Osteocyte (in vitro differentiated cells): Measurements from ENCODE around the gene UIMC1. TPM values are rescaled to one million over a fixed set of nuclear protein-coding genes. Genes with fewer than 3 reads are reported as not detected.
"Not testable (repeated sequence)": the region's sequence is repeated elsewhere in the genome, so short reads cannot be mapped to it uniquely, and the experiment has no call there.

Experiments used
- DNase-seq: peaks from one replicate; pipeline ENCODE4 v3.0.0; 2021; ENCODE audit warnings: mixed read lengths; ENCODE audit not compliant: unreplicated experiment; ENCODE audit errors: extremely low spot score
- H3K27ac Mint-ChIP-seq: one replicate; pipeline ENCODE4 v1.8.0; 2021; ENCODE audit warnings: mild to moderate bottlenecking, mixed read lengths; ENCODE audit not compliant: unreplicated experiment
- H3K27me3 Mint-ChIP-seq: one replicate; pipeline ENCODE4 v1.8.0; 2021; ENCODE audit warnings: mixed read lengths; ENCODE audit not compliant: unreplicated experiment
- H3K36me3 Mint-ChIP-seq: one replicate; pipeline ENCODE4 v1.8.0; 2021; ENCODE audit warnings: mixed read lengths; ENCODE audit not compliant: unreplicated experiment
- H3K4me1 Mint-ChIP-seq: one replicate; pipeline ENCODE4 v1.8.0; 2021; ENCODE audit warnings: mixed read lengths; ENCODE audit not compliant: unreplicated experiment
- H3K4me3 Mint-ChIP-seq: one replicate; pipeline ENCODE4 v1.8.0; 2021; ENCODE audit warnings: mild to moderate bottlenecking, moderate library complexity, mixed read lengths; ENCODE audit not compliant: unreplicated experiment
- H3K9me3 Mint-ChIP-seq: one replicate; pipeline ENCODE4 v1.8.0; 2021; ENCODE audit warnings: mixed read lengths; ENCODE audit not compliant: unreplicated experiment
- total RNA-seq: library from RNA; stranded (reverse); gene quantifications from 2 replicates; pipeline ENCODE4 v1.2.1, GENCODE V29; 2021
- TF ChIP-seq, protein P1 (sequence below): fragments of 200-600 bp; sonication (generic); IDR thresholded peaks from 2 replicates; pipeline ENCODE4 v1.5.0; 2021; ENCODE audit warnings: antibody characterized with exemption, mild to moderate bottlenecking, moderate library complexity

UIMC1 gene
- total RNA-seq, 1 donor from 2014 or later, result 32.9 TPM

DNA sequence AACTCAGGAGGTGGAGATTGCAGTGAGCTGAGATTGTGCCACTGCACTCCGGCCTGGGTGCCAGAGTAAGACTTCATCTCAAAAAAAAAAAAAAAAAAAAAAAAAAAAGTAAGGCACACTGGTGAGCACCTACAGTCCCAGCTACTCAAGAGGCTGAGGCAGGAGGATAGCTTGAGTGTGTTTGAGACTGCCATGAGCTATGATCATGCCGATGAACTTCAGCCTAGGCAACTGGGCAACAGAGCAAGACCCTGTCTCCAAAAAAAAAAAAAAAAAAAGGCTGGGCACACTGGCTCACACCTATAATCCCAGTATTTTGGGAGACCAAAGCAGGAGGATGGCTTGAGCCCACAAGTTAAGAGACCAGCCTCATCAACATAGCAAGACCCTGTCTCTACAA is 20.3 kb downstream of the UIMC1 start:
- no peak overlapping the region for H3K27ac Mint-ChIP-seq
- H3K4me3 Mint-ChIP-seq, result no peak overlapping the region
- TF ChIP-seq, protein P1, sequence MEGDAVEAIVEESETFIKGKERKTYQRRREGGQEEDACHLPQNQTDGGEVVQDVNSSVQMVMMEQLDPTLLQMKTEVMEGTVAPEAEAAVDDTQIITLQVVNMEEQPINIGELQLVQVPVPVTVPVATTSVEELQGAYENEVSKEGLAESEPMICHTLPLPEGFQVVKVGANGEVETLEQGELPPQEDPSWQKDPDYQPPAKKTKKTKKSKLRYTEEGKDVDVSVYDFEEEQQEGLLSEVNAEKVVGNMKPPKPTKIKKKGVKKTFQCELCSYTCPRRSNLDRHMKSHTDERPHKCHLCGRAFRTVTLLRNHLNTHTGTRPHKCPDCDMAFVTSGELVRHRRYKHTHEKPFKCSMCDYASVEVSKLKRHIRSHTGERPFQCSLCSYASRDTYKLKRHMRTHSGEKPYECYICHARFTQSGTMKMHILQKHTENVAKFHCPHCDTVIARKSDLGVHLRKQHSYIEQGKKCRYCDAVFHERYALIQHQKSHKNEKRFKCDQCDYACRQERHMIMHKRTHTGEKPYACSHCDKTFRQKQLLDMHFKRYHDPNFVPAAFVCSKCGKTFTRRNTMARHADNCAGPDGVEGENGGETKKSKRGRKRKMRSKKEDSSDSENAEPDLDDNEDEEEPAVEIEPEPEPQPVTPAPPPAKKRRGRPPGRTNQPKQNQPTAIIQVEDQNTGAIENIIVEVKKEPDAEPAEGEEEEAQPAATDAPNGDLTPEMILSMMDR, result no peak
- H3K4me1 Mint-ChIP-seq, result no peaks in the 10 kb centered on the region
- H3K36me3 Mint-ChIP-seq, result peaks cover 5% of the 10 kb centered on the region
- no peak for DNase-seq
- no peaks in the 10 kb centered on the region for H3K9me3 Mint-ChIP-seq
- H3K27me3 Mint-ChIP-seq, result no peaks in the 10 kb centered on the region

DNA sequence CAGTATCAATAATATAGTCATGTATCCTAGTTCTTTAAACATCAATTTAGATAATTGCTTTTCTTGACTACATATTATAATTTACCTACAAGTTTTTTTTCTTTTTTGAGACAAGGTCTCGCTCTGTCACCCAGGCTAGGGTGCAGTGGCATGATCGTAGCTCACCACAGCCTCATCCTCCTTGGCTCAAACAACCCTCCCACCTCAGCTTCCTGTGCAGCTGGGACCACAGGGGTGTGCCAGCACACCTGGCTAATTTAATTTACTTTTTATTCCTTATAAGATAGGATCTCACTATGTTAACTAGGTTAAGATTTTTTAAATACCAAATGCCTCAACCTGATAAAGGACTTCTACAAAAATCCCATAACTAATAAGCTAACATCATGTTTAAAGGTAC is 21.1 kb downstream of the UIMC1 start:
- no peak overlapping the region for H3K27ac Mint-ChIP-seq
- no peaks in the 10 kb centered on the region for H3K9me3 Mint-ChIP-seq
- no peaks in the 10 kb centered on the region for H3K4me1 Mint-ChIP-seq
- peaks cover 9% of the 10 kb centered on the region for H3K36me3 Mint-ChIP-seq
- H3K4me3 Mint-ChIP-seq, result no peak overlapping the region
- DNase-seq, result no peak
- H3K27me3 Mint-ChIP-seq, result no peaks in the 10 kb centered on the region
- TF ChIP-seq, protein P1, result no peak

DNA sequence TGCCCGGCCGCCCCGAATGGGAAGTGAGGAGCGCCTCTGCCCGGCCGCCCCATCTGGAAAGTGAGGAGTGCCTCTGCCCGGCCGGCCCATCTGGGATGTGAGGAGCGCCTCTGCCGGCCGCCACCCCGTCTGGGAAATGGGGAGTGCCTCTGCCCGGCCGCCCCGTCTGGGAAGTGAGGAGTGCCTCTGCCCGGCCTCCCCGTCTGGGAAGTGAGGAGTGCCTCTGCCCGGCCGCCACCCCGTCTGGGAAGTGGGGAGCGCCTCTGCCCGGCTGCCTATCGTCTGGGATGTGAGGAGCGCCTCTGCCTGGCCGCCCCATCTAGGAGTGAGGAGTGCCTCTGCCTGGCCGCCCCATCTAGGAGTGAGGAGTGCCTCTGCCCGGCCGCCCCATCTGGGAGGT is 22.4 kb downstream of the UIMC1 start:
- H3K36me3 Mint-ChIP-seq, result peaks cover 19% of the 10 kb centered on the region
- not testable (repeated sequence) for H3K27ac Mint-ChIP-seq, DNase-seq, H3K4me3 Mint-ChIP-seq, H3K4me1 Mint-ChIP-seq, H3K27me3 Mint-ChIP-seq, H3K9me3 Mint-ChIP-seq

DNA sequence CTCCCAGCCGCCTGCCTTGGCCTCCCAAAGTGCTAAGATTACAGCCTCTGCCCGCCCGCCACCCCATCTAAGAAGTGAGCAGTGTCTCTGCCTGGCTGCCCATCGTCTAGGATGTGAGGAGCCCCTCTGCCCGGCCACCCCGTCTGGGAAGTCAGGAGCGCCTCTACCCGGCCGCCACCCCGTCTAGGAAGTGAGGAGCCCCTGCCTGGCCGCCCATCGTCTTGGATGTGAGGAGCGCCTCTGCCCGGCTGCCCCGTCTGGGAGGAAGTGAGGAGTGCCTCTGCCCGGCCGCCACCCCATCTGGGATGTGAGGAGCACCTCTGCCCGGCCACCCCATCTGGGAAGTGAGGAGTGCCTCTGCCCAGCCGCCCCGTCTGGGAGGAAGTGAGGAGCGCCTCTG is 23.0 kb downstream of the UIMC1 start:
- not testable (repeated sequence) for H3K27me3 Mint-ChIP-seq, H3K4me1 Mint-ChIP-seq, H3K27ac Mint-ChIP-seq, DNase-seq, H3K9me3 Mint-ChIP-seq, H3K4me3 Mint-ChIP-seq
- peaks cover 23% of the 10 kb centered on the region for H3K36me3 Mint-ChIP-seq

DNA sequence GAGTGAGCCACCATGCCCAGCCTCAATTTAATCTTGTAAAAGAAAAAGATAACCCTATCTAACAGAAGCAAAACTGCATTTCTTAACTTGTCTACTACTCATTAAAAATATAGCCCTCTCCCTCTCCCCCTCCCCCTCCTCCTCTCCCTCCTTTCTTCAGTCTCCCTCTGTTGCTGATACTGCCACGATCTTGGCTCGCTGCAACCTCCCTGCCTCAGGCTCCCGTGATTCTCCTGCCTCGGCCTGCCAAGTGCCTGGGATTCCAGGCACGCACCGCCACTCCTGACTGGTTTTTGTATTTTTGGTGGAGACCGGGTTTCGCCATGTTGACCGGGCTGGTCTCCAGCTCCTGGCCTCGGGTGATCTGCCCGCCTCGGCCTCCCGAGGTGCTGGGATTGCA is 23.5 kb downstream of the UIMC1 start:
- H3K27me3 Mint-ChIP-seq, H3K27ac Mint-ChIP-seq, H3K9me3 Mint-ChIP-seq, DNase-seq, H3K4me3 Mint-ChIP-seq, H3K4me1 Mint-ChIP-seq: not testable (repeated sequence)
- H3K36me3 Mint-ChIP-seq, result peaks cover 22% of the 10 kb centered on the region

DNA sequence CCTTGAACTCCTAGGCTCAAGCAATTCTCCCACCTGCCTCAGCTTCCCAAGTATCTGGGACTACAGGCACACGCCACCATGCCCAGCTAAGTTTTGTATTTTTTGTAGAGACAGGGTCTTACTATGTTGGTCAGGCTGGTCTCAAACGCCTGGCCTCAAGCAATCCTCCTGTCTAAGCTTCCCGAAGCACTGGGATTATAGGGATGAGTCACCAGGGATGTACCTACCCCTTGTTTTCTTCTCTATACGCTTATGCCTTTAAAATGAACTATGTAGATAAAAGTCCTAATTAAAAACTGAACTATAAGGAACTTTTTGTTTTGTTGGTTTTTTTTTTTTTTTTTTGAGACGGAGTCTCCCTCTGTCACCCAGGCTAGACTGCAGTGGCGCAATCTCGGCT is 25.8 kb downstream of the UIMC1 start:
- no peaks in the 10 kb centered on the region for H3K27me3 Mint-ChIP-seq
- H3K9me3 Mint-ChIP-seq, result no peaks in the 10 kb centered on the region
- H3K27ac Mint-ChIP-seq, result no peak overlapping the region
- peaks cover 25% of the 10 kb centered on the region for H3K36me3 Mint-ChIP-seq
- DNase-seq, result no peak
- TF ChIP-seq, protein P1, result no peak
- no peak overlapping the region for H3K4me3 Mint-ChIP-seq
- peaks cover 4% of the 10 kb centered on the region for H3K4me1 Mint-ChIP-seq

DNA sequence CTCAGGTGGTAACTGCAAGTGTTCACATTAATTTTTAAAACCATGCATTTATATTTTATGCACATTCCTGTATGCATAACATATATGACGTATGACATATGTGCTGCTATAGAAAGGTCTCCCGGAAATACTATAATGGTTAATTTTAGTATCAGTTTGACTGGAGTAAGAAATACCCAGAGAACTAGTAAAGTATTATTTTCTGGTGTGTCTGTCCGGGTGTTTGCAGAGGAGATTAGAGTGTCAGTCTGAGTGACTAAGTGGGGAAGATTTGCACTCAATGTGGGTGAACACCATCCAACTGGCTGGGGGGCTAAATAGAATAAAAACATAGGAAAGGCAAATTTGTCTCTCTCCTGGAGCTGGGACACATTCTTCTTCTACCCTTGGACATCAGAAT is 26.9 kb downstream of the UIMC1 start:
- DNase-seq, result no peak
- TF ChIP-seq, protein P1, result no peak
- H3K9me3 Mint-ChIP-seq, result no peaks in the 10 kb centered on the region
- peaks cover 4% of the 10 kb centered on the region for H3K4me1 Mint-ChIP-seq
- no peak overlapping the region for H3K4me3 Mint-ChIP-seq
- no peak overlapping the region for H3K27ac Mint-ChIP-seq
- H3K36me3 Mint-ChIP-seq, result peaks cover 31% of the 10 kb centered on the region
- H3K27me3 Mint-ChIP-seq, result no peaks in the 10 kb centered on the region
